ENCODE measurements around the gene LCN1.
"Not testable (repeated sequence)": the region's sequence is repeated elsewhere in the genome, so short reads cannot be mapped to it uniquely, and the experiment has no call there.

LCN1 gene

DNA sequence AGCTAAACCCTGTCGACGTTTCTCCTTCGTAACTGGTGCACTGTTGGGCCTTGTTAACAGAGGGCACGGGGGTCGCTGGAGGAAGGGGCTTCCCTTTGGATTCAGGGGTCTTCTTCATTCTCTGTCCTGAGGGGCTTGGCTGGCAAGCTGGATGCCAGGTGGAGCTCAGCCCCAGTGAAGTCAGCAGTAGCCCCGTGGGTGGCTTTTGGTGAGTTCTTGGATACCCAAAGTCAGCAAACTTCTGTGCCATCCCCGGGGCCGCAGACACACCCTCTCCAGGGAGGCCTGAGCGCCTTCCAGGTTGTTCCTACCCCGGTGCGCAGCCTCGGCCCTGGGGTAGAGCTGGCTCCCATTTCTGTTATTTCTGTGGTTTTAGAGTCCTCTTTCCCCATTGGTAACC, 12.4 kb downstream of the LCN1 start:
- TF ChIP-seq, protein P1, sequence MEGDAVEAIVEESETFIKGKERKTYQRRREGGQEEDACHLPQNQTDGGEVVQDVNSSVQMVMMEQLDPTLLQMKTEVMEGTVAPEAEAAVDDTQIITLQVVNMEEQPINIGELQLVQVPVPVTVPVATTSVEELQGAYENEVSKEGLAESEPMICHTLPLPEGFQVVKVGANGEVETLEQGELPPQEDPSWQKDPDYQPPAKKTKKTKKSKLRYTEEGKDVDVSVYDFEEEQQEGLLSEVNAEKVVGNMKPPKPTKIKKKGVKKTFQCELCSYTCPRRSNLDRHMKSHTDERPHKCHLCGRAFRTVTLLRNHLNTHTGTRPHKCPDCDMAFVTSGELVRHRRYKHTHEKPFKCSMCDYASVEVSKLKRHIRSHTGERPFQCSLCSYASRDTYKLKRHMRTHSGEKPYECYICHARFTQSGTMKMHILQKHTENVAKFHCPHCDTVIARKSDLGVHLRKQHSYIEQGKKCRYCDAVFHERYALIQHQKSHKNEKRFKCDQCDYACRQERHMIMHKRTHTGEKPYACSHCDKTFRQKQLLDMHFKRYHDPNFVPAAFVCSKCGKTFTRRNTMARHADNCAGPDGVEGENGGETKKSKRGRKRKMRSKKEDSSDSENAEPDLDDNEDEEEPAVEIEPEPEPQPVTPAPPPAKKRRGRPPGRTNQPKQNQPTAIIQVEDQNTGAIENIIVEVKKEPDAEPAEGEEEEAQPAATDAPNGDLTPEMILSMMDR (IDR thresholded peaks at IDR 0.05; ENCODE audit: insufficient read depth, low read depth, low read length, missing control alignments) = no peak
- DNase-seq (ENCODE audit: low read depth) = no peak
- H3K4me3 ChIP-seq (ENCODE audit: low read depth, low read length) = no peak overlapping the region

DNA sequence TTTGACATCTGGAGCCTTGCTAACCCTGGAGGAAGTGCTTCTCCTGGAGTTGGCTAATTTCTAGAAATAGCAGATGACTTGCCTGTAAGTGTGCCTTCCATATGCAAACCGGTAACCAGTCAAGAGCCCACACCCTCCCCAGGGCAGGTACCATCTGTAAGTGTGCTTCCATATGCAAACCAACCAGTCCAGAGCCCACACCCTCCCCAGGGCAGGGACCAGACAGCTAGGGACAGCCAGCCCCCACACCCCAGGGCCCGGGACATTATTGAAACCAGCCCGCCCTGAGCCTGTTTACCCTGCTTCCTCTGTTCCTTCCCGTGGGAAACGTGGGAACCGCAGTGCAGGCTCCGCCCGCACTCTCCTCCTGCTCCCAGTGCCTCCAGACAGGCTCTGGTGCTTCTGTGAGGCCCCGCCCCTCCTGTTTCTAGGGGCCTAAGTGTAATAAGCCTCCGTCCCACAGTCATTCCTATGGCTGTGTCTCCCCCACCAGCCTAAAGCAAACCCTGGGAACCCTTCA, 13.0 kb downstream of the LCN1 start:
- DNase-seq (ENCODE audit: low read depth); H3K4me3 ChIP-seq (ENCODE audit: low read depth, low read length): not testable (repeated sequence)

DNA sequence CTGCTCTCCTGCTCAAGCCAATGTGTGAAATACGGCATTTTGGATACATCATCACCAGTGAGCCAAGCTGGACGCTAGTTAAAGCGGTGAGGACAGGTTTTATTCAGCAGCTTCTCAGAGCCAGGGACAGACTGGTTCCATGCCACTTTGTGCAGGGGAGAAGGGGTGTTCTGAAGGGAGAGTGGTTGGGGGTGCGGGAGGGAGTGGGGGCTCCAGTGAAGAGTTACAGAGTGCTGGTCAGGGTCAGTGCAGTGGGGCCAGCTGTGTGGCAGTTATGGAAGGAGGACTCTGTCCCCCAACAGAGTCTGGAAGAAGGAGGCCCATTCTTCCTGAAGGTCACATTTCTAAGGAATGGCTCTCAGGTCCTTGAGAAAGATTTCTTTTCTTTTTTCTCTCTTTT, 13.6 kb downstream of the LCN1 start:
- H3K4me3 ChIP-seq (ENCODE audit: low read depth, low read length); DNase-seq (ENCODE audit: low read depth): not testable (repeated sequence)

DNA sequence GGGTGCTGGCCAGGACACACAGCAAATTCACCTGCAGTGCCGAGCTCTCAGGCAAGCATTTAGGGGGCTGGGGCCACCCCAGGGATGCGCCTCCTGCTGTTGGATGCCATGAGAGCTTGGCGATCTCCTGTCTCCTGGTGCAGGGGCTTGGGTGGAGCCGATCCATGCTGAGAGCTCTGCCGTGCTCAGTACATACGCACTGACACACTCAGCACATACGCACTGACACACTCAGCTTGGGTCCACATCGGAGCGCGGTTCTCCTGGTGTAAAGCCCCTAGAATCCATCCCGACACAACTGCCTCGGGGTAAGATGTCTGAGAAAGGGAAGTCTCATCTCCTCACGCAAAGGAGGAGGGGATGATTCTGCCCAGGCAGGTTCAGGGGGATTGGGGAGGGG, 14.4 kb downstream of the LCN1 start:
- DNase-seq (ENCODE audit: low read depth); H3K4me3 ChIP-seq (ENCODE audit: low read depth, low read length): not testable (repeated sequence)

DNA sequence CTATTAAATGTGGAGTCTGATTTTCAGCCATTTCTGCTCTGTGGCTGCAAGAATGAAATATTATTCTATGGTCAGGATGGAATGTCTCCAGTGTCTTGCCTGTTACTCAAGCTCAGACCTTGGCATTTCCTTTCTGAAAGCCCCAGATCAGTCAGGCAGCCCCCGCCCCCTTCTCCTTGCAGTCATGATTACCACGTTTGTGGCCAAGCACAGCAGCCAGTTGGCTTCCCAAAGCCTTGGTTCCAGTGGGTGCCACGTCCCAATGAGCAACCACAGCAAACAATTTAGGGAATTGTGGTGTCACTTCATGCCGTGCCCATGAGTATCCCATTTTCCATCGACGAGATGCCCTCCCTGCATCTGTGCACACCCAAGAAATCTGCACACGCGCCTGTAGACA, 15.0 kb downstream of the LCN1 start:
- TF ChIP-seq, protein P1 (IDR thresholded peaks at IDR 0.05; ENCODE audit: insufficient read depth, low read depth, low read length, missing control alignments) = no peak
- H3K4me3 ChIP-seq (ENCODE audit: low read depth, low read length) = no peak overlapping the region
- no peak for DNase-seq (ENCODE audit: low read depth)

DNA sequence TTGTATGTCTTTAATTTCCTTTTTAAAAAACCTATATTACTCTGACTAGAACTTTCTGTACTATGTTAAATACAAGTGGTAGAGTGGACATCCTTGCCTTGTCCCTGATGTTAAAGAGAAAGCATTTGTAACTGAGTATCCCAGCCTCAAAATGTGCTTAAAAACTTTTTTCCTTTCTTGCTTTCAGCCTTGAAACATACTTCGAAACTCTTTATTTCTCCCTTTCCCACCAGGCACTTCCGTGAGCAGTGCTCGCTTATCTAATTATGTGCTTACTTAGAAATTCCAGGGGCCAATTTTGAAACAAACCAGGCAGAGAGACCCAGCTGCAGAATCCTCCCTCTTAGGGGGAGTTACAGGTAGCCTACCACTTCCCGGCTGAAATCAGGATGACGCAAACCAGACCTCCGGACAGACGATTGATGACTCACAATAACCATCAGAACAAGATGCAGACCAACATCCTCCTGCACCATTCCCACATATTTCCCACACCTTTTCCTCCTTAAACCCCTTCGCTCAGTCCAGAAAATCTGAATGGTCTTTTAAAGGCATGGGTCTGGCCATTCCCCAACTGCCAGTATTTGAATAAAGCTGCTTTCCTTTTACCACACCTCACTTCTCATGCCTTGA, 22.1 kb downstream of the LCN1 start:
- not testable (repeated sequence) for H3K4me3 ChIP-seq (ENCODE audit: low read depth, low read length); DNase-seq (ENCODE audit: low read depth)

DNA sequence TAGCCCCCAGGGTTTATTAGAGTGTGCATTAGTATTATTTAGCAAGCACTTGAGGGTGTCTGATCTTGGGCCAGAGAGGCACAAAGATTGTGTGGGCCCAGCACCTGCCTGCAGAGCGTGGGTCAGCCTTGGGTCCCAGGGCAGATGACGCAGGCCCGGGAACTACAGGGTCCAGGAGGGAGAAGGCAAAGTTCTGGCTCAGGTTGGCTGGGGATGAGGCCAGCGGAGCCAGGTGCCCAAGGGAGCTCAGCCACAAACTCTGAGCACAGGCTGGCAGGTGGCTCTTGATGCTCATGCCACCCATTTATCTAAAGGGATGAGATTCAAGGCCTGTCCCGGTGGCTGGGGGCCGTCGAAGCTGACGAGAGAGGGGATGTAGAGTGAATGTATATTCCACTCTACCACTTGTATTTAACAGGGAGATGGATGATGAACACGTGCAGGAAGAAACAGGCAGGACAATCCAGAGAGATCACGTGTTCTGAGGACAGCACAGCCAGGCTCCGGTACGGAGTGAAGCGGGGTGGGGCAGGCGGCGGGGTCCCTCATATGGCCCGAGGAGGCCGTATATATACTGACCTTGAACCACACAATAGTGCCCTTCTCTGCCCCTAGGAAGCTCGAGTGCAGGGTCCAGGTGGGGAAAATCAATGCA, 23.9 kb downstream of the LCN1 start:
- TF ChIP-seq, protein P1 (IDR thresholded peaks at IDR 0.05; ENCODE audit: insufficient read depth, low read depth, low read length, missing control alignments) = no peak
- DNase-seq (ENCODE audit: low read depth) = no peak
- no peak overlapping the region for H3K4me3 ChIP-seq (ENCODE audit: low read depth, low read length)

DNA sequence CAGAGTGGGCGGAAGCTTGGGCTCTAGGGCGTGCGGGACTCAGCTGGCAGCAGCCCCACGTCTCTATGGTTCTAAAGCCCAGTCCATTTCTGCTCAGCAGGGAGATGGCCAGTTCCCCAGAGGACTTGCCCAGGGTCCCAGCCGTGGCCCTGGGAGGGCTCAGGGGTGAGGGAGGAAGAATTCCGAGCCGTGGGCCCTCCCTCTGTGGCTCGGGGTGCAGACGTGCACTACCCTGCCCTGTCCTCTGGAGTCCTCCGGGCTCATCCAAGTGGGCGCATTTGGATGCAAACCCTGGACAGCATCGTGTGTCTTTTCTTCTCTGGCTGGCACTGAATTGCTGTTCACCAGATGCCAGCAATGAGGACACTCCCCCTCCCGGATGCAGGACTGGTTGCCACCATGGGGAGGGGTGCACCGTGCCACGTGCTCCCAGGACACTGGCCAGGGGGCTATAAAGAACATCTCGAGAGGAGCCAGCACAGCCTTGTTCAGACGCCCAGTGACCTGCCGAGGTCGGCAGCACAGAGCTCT, 24.5 kb downstream of the LCN1 start, which contains the start of gene OBP2A:
TSS of gene OBP2A (plus strand) at position 481 of the 531 bp plus-strand sequence. CDS start 55 bp downstream, outside the sequence.
- DNase-seq (ENCODE audit: low read depth) = not testable (repeated sequence)

DNA sequence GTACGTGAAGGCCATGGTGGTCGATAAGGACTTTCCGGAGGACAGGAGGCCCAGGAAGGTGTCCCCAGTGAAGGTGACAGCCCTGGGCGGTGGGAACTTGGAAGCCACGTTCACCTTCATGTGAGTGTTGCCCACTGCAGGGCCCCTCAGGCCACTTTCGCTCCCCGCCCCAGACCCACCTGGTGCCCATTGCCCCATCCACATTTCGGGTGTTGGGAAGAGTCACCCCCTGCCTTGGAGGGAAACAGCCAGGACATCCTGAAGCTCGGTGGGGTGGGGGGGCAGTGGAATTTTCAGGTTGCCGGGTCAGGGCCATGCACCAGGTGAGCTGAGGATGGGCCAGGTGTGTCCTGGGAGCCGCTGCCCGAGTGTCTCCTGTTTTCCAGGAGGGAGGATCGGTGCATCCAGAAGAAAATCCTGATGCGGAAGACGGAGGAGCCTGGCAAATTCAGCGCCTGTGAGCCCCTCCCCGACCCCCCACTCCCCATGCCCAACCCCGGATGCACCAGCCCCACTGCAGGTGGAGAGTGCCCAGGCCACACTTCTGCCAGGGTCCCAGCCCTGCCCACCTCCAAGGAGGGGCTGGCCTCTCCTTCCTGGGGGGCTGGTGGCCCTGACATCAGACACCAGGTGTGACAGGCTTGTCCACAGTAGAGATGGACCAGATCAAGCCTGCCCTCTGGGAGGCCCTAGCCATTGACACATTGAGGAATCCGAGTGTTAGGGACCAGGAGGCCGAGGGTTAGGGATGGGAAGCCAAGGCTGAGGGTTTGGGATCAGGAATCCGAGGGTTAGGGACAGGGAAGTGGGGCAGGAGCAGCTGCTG, 25.8 kb downstream of the LCN1 start:
- H3K4me3 ChIP-seq (ENCODE audit: low read depth, low read length); DNase-seq (ENCODE audit: low read depth): not testable (repeated sequence)

More for the DNA sequence above, 24.5 kb downstream of the LCN1 start, which contains the start of gene OBP2A:
- H3K4me3 ChIP-seq (ENCODE audit: low read depth, low read length) = not testable (repeated sequence)
